ENCODE data around the gene ZSCAN10. TPM values are rescaled to one million over a fixed set of nuclear protein-coding genes. Genes with fewer than 3 reads are reported as not detected.

Gene ZSCAN10
- total and polyA plus RNA-seq, 2 donors (not counting 3 experiments of a cell fraction or from before 2014, with no cell fraction given) = not detected

GRCh38 chr16:3074860-3075522 is 24.1 kb downstream of the ZSCAN10 start:
- CTCF ChIA-PET = no interaction called here
- TF ChIP-seq POLR2A (IDR thresholded peaks at IDR 0.05; ENCODE audit: low read depth, low read length) (no peak), POLR2AphosphoS5 (IDR thresholded peaks at IDR 0.05; ENCODE audit: insufficient read depth, low read depth, low read length) (no peak), MAX (IDR thresholded peaks at IDR 0.05; ENCODE audit: insufficient read depth, insufficient read length) (no peak), FOS (IDR thresholded peaks at IDR 0.05; ENCODE audit: borderline replicate concordance, insufficient read depth, low read length) (no peak), EZH2 (IDR thresholded peaks at IDR 0.05; ENCODE audit: borderline replicate concordance, low read depth, low read length, severe bottlenecking) (no peak), JUN (IDR thresholded peaks at IDR 0.05; ENCODE audit: borderline replicate concordance, insufficient read depth, insufficient read length, low read depth) (no peak), GATA2 (IDR thresholded peaks at IDR 0.05; ENCODE audit: insufficient read depth, insufficient read length, low read depth, low read length) (no peak), CTCF (IDR thresholded peaks at IDR 0.05; ENCODE audit: extremely low read depth in 1 of 2, insufficient read depth in 1 of 2, low read depth in 1 of 2, low read length in 2 of 2) (no peak), MYC (IDR thresholded peaks at IDR 0.05; ENCODE audit: low read depth, low read length) (no peak)
- H3K79me2 ChIP-seq (ENCODE audit: control insufficient read depth, insufficient read depth, low read length) = no peaks in the 10 kb centered on the region
- no peaks in the 10 kb centered on the region for H3K36me3 ChIP-seq (ENCODE audit: control insufficient read depth in 2 of 2, extremely low read depth in 1 of 2, insufficient read depth in 2 of 2, low read length in 2 of 2)
- intact Hi-C loops (cut with micrococcal nuclease) = no loop called here
- no peaks in the 10 kb centered on the region for H3K4me1 ChIP-seq (ENCODE audit: control insufficient read depth, extremely low read depth, insufficient read depth, low read length)
- H3K9me1 ChIP-seq (replicated peaks; ENCODE audit: control insufficient read depth, extremely low read depth, insufficient read depth, low read length) = no peaks in the 10 kb centered on the region
- H3K9ac ChIP-seq (replicated peaks; ENCODE audit: extremely low read depth, insufficient read depth, low read length) = no peak overlapping the region
- H3K4me3 ChIP-seq (replicated peaks in 1 of 3; ENCODE audit: insufficient read depth in 1 of 3, low read depth in 1 of 3, low read length in 3 of 3) = no peak overlapping the region
- POLR2A ChIA-PET = no interaction called here
- DNase-seq (ENCODE audit: low read depth, low spot score) = no peak
- BruUV-seq (replicated peaks) = no TSS peak
- H4K20me1 ChIP-seq (replicated peaks; ENCODE audit: control insufficient read depth, extremely low read depth, insufficient read depth, low read length) = no peaks in the 10 kb centered on the region
- FAIRE-seq = no peak
- H3K27me3 ChIP-seq (ENCODE audit: control insufficient read depth in 2 of 2, insufficient read depth in 2 of 2, low read length in 2 of 2) = peaks cover 0 to 2% of the 10 kb centered on the region in 2 experiments
- no peak overlapping the region for H3K4me2 ChIP-seq (ENCODE audit: insufficient read depth, low read length)
- dilution Hi-C loops (cut with MboI; ENCODE audit: extremely low pct_ligation_motif_present, low sequenced_read_pairs) = no loop called here
- H3K9me3 ChIP-seq (replicated peaks; ENCODE audit: control insufficient read depth, insufficient read depth, low read length) = no peaks in the 10 kb centered on the region
- H2AFZ ChIP-seq (ENCODE audit: low read depth, low read length) = no peak overlapping the region
- no peak overlapping the region for H3K27ac ChIP-seq (ENCODE audit: insufficient read depth, low read depth, low read length)
